Measurements from ENCODE around the gene TMEM179. TPM values are rescaled to one million over a fixed set of nuclear protein-coding genes. Genes with fewer than 3 reads are reported as not detected.
A peak's percentile ranks its signal among the peaks of the same experiment; 100 is the strongest.

Gene TMEM179
- total and polyA plus RNA-seq, 2 experiments from 2014 or later: not detected

- WGBS, 2 experiments (ENCODE audit: low coverage in 1 of 2, low lambda C conversion rate in 2 of 2, missing lambda C conversion rate in 2 of 2): 88 to 90% methylated on average over 19 to 20 of the region's 20 CpGs
- H3K9me2 ChIP-seq (ENCODE audit: insufficient read depth): no peaks in the 10 kb centered on the region
- no peak overlapping the region for H2AFZ ChIP-seq
- H3K4me1 ChIP-seq (ENCODE audit: insufficient read depth): peaks cover 6% of the 10 kb centered on the region
- no peaks in the 10 kb centered on the region for H3F3A ChIP-seq (ENCODE audit: insufficient read depth)
- no peaks in the 10 kb centered on the region for H3K36me3 ChIP-seq (ENCODE audit: low read depth)
- no peak for TF ChIP-seq EZH2phosphoT487 (IDR thresholded peaks at IDR 0.05; ENCODE audit: insufficient read depth, low read depth)
- TF ChIP-seq EZH2 (IDR thresholded peaks at IDR 0.05; ENCODE audit: insufficient read depth, poor library complexity, severe bottlenecking): no peak
- H3K27ac ChIP-seq: no peak overlapping the region
- no peaks in the 10 kb centered on the region for H3K9me3 ChIP-seq (ENCODE audit: low read depth)
- in situ Hi-C loops (cut with MboI): no loop called here
- no peak overlapping the region for H3K4me3 ChIP-seq
- H3K27me3 ChIP-seq (replicated peaks; ENCODE audit: insufficient read depth): no peaks in the 10 kb centered on the region
- H3K79me2 ChIP-seq (ENCODE audit: insufficient read depth): no peaks in the 10 kb centered on the region
- DNase-seq: no peak
- H4K20me1 ChIP-seq (ENCODE audit: insufficient read depth): no peaks in the 10 kb centered on the region
- H3K9ac ChIP-seq: no peak overlapping the region
- no peak overlapping the region for H3K4me2 ChIP-seq (ENCODE audit: unreplicated experiment)
Observed at GRCh38 chr14:104651876-104652260, 47.3 kb upstream of the TMEM179 start.

DNA sequence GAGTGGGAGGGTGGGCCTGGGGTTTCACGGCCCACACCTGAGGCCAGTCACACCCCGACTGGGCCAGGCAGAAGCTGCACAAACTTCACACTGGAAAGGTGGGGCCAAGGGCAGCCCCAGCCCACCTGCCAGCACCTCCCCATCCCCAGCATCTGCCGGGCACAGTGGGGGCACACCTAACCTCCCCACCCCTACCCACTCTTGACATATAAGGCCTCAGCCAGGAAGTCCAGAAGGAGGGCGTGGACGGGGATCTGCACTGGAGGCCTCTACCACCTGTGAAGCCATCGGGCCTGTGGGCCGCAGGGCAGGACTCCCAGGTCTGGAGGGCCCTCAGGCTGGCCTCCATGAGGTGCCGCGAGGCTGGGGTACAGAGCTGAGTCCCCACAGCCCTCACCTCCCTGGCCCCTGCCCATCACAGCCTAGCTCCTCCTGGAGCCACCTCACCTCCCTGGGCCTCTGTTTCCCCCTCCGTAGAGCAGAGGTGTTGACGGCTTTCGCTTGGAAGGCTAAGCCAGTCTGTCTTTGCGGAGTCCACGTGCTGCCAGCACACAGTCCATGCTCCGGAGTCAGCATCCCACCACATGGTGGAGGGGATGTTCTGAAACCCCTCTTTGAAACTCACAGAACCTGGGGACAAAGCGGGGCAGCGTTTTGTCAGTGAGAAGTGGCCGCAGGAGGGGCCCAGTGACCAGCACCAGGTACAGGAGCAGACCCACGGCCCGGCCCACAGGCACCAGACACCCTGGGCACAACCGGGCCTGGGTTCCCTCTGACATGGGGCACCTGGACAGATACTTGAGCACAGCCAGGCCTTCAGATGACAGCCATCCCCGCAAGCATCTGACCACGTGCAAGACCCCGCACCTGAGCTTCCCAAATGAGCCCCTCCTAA is 46.7 kb upstream of the TMEM179 start:
- in situ Hi-C loops (cut with MboI): no loop called here

DNA sequence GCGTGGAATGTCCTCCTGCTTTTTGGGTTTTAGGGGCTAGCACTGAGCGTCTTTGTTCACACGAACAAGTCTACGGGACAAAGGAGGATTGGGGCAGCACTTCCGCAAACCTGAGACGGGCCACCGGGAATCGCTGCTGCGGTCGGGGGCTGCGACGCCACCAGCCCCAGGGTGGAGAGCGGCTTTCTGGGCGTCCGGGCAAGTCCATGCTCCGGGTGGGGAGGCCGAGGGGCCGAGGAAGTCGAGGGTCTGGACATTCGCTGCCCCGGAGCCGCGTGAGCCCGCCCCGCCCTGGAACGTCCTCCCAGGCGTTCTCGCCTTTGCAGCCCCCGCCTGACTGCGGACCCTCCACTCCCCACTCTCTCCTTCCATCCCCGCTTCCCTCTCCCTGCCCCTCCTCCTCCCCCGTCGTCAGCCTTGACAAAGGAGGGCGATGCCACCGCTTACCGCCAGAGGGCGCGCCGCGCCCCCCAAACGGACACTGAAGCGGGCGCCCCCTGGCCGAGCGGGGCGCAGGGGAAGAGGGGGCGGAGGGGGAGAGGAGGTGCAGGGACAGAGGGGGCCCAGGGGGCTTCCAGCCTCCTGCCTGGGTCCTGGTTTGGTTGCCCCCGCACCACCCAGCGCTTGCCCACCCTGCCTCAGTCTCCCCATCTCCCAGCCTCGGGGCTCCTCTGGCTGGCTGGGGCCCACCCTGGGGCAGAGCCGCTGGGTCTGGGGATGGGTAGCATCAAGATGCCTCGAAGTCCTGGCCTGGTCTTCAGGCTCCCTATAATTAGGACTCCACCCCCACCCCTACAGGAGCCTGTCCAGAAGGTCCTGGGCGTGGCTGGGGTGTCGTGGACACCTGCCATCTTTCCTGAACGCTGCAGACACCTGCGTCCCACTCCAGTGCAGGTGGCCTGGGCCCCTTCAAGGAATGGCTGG is 45.7 kb upstream of the TMEM179 start:
- in situ Hi-C loops (cut with MboI): no loop called here
- Histone ChIP-seq H3K36me3 (ENCODE audit: low read depth) (no peaks in the 10 kb centered on the region), H3F3A (ENCODE audit: insufficient read depth) (no peaks in the 10 kb centered on the region), H3K4me3 (peak overlapping the region; percentile 72), H3K79me2 (ENCODE audit: insufficient read depth) (no peaks in the 10 kb centered on the region), H3K4me2 (ENCODE audit: unreplicated experiment) (peak overlapping the region; percentile 88), H3K9me3 (ENCODE audit: low read depth) (no peaks in the 10 kb centered on the region), H3K27me3 (replicated peaks; ENCODE audit: insufficient read depth) (no peaks in the 10 kb centered on the region), H3K9ac (peak overlapping the region; percentile 61), H3K4me1 (ENCODE audit: insufficient read depth) (no peaks in the 10 kb centered on the region), H2AFZ (peak overlapping the region; percentile 86), H3K9me2 (ENCODE audit: insufficient read depth) (no peaks in the 10 kb centered on the region), H4K20me1 (ENCODE audit: insufficient read depth) (no peaks in the 10 kb centered on the region), H3K27ac (no peak overlapping the region)
- TF ChIP-seq EZH2 (IDR thresholded peaks at IDR 0.05; ENCODE audit: insufficient read depth, poor library complexity, severe bottlenecking): no peak
- TF ChIP-seq EZH2phosphoT487 (IDR thresholded peaks at IDR 0.05; ENCODE audit: insufficient read depth, low read depth): no peak
- WGBS, 2 experiments (ENCODE audit: low coverage in 1 of 2, low lambda C conversion rate in 2 of 2, missing lambda C conversion rate in 2 of 2): 7 to 11% methylated on average over 30 to 56 of the region's 56 CpGs
- DNase-seq: peak; percentile 63

More for the DNA sequence above, 46.7 kb upstream of the TMEM179 start:
- H3F3A ChIP-seq (ENCODE audit: insufficient read depth): no peaks in the 10 kb centered on the region
- no peak overlapping the region for H3K9ac ChIP-seq
- H3K4me3 ChIP-seq: no peak overlapping the region
- H3K79me2 ChIP-seq (ENCODE audit: insufficient read depth): no peaks in the 10 kb centered on the region
- H3K27ac ChIP-seq: no peak overlapping the region
- no peaks in the 10 kb centered on the region for H3K36me3 ChIP-seq (ENCODE audit: low read depth)
- TF ChIP-seq EZH2phosphoT487 (IDR thresholded peaks at IDR 0.05; ENCODE audit: insufficient read depth, low read depth) (no peak), EZH2 (IDR thresholded peaks at IDR 0.05; ENCODE audit: insufficient read depth, poor library complexity, severe bottlenecking) (no peak)
- H3K9me2 ChIP-seq (ENCODE audit: insufficient read depth): no peaks in the 10 kb centered on the region
- H2AFZ ChIP-seq: no peak overlapping the region
- no peak for DNase-seq
- WGBS, 2 experiments (ENCODE audit: low coverage in 1 of 2, low lambda C conversion rate in 2 of 2, missing lambda C conversion rate in 2 of 2): 70% methylated on average over 24 of the region's 24 CpGs
- H3K4me2 ChIP-seq (ENCODE audit: unreplicated experiment): no peak overlapping the region
- H4K20me1 ChIP-seq (ENCODE audit: insufficient read depth): no peaks in the 10 kb centered on the region
- no peaks in the 10 kb centered on the region for H3K27me3 ChIP-seq (replicated peaks; ENCODE audit: insufficient read depth)
- peaks cover 4% of the 10 kb centered on the region for H3K4me1 ChIP-seq (ENCODE audit: insufficient read depth)
- no peaks in the 10 kb centered on the region for H3K9me3 ChIP-seq (ENCODE audit: low read depth)

DNA sequence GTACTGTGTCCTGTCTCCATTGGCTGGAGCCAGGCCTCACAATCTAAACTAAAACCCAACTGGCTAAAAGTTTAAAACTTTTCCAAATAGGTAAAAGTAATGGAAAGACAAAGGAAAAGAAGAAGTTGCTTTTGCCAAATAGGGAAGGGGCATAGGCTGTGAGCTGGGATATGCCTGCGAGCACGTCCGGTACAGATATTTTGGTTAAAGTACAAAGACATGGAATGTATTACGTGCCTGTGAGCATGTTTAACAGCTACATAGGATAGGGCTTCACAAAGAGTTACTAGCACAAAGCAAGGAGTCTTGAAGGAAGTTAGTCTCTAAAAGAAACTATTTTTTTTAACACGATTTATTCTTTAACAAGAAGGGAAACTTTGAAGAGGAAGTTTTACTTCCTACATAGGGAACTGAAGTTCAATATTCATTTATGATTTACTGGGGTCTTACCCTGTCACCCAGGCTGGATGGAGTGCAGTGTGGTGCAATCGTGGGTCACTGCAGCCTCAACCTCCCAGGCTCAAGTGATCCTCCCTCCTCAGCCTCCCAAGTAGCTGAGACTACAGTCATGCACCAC is 43.0 kb upstream of the TMEM179 start:
- no peak overlapping the region for H3K9ac ChIP-seq
- no peaks in the 10 kb centered on the region for H3K4me1 ChIP-seq (ENCODE audit: insufficient read depth)
- H3F3A ChIP-seq (ENCODE audit: insufficient read depth): no peaks in the 10 kb centered on the region
- no peak for DNase-seq
- no peak overlapping the region for H3K4me2 ChIP-seq (ENCODE audit: unreplicated experiment)
- no peaks in the 10 kb centered on the region for H3K9me2 ChIP-seq (ENCODE audit: insufficient read depth)
- peaks cover 8% of the 10 kb centered on the region; the same call in 1 of the 2 replicates for H3K27me3 ChIP-seq (replicated peaks; ENCODE audit: insufficient read depth)
- 59 to 62% methylated on average over 6 of the region's 6 CpGs for WGBS, 2 experiments (ENCODE audit: low coverage in 1 of 2, low lambda C conversion rate in 2 of 2, missing lambda C conversion rate in 2 of 2)
- H3K79me2 ChIP-seq (ENCODE audit: insufficient read depth): no peaks in the 10 kb centered on the region
- no peak for TF ChIP-seq EZH2phosphoT487 (IDR thresholded peaks at IDR 0.05; ENCODE audit: insufficient read depth, low read depth)
- no peak for TF ChIP-seq EZH2 (IDR thresholded peaks at IDR 0.05; ENCODE audit: insufficient read depth, poor library complexity, severe bottlenecking)
- H3K9me3 ChIP-seq (ENCODE audit: low read depth): no peaks in the 10 kb centered on the region
- no peak overlapping the region for H3K27ac ChIP-seq
- H3K36me3 ChIP-seq (ENCODE audit: low read depth): no peaks in the 10 kb centered on the region
- no peaks in the 10 kb centered on the region for H4K20me1 ChIP-seq (ENCODE audit: insufficient read depth)
- H3K4me3 ChIP-seq: no peak overlapping the region
- in situ Hi-C loops (cut with MboI): loop anchor here (10.0 kb wide), 1 partner anchor 513 kb away; the partner anchor contains the start of gene KIF26A
- no peak overlapping the region for H2AFZ ChIP-seq

All from GM23248 (cell line).